ENCODE results near the gene TTC23.
"Not testable (repeated sequence)": the region's sequence is repeated elsewhere in the genome, so short reads cannot be mapped to it uniquely, and the experiment has no call there.

The TTC23 gene

DNA sequence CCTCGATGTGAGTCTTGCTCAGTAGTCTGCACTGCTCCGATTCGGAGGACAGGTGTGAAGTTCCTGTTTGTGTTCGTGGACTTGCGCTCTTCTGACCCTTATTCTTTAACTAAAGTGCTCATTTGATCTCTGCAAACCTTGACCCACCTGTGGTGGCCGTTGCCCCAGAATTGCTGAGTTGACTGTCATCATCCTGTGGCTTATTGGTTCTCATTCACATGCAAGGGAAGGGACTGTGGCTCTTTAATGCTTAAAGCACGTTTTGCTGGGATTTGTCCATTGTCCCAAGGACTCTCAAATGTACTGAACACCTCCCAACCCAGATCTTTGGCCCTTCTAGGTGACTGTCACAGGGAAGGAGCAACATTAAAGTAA lies 131.1 kb downstream of the TTC23 start:
- no peak for DNase-seq

DNA sequence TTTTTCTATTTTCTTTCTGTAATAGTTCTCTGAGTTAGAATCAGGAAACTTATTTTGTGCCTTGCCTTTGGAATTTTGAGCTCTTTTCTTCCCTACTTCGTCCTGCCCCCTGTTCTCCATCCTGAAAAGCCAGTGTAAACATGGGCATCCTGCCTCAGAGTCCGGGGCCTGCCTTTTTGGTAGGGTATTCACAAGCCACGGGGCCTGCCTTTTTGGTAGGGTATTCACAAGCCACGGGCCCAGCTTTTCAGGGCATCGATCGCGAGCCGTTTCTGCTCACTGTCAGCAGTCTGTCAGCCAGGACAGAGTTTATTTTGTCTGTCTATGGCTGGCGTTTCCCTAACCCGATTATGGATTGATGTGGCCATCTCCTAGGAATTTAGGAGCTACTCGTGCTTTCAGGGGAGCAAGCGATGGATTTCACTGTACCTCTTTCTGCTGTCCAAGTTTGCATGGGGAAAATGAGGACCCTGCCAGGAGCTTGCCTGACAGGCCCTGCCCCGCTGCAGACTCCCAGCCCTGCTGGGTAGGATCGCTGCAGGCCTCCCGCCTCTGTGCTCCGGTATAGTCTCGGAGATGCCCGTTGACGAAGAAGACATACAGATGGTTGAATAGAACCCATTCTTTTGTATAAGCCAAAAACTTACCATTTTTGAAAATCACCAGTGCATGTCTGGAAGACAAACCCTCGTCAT lies 131.7 kb downstream of the TTC23 start:
- DNase-seq: no peak

DNA sequence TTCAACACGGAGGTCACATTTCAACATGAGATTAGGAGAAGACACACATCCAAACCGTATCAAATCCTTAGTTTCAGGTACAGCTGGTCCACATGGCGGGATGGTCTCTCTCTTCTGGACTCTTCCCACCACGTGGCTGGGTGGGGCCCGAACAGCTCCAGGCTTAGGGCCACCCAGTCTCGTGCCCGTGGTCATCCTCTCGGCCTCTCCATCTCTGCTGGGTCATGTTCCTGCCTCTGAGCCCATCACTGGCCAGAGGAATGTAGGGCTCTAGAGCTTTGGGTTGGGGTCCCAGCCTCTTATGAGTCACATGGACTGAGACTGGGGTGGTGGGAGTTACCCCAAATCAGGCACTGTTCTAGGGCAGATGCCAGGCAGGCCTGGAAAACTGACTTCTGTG lies 132.3 kb downstream of the TTC23 start:
- DNase-seq: no peak

DNA sequence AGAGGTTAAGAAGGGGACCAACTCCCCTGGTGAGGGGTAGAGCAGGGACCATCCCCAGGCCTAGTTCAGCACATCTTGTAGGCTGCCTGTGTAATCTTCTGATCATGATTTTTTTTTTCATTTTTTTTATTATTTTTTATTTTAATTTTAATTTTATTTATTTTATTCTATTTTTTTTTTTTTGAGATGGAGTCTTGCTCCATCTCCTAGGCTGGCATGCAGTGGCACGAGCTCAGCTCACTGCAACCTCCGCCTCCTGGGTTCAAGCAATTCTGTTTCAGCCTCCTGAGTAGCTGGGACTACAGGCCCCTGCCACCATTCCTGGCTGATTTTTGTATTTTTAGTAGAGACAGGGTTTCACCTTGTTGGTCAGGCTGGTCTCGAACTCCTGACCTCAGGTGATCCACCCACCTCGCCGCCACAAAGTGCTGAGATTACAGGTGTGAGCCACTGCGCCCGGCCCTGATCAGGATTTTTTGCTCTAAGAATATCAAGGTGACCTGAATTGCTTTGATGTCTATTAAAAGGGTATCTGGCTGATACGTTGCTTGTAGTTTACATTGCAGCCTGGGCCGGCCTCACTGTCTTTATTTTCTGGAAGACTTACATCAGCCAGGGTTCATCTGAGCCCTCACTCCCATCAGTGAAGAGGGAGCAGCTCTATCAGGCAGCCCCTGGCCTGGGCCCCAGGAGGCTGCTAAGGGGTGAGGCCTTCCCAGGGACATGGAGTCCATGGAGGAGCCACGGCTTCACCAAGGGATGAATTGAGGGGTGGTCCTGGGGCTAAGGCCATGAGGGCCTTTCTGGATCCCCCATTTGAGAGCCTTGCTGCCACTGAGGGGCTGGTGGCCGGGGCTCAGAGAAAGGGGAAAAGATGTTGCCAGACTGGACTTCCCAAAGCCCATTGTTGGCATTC lies 133.8 kb downstream of the TTC23 start:
- DNase-seq: no peak

DNA sequence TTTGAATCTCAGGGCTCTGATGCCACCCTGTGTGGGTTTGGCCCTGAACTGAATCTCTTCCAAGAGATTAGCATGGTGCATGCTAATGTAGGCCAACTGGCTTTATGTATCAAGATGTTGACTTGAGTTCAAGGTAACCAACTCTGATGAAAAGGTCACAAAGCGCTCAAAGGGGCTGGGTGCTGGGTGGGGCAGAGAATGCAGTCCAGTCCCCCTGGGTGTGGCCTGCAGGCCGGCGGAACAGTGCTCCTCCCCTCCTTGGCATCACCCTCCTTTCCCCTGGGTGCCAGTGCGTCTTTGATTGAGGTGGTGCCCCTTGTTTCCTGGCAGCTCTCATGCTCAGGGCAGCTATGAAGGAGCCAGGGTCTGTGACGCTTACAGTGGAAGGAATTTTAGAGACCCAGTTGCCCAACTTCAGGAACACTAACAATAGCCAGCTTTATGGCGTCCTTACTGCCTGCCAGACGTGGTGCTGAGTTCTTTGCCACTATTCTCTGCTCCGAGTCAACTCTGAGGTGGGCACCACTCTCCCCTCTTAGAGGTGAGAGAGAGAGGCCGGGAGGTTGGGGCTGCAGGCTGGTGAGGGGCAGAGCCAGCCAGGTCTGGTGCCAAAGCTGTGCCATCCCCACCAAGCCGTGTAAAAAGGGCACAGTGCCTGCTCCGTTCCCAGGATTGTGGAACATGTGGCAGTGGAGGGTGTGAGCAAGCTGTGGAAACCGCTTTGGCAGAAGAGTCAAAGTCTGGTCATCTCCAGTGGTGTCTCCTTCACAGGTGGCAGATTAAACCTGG lies 134.7 kb downstream of the TTC23 start:
- DNase-seq: no peak

DNA sequence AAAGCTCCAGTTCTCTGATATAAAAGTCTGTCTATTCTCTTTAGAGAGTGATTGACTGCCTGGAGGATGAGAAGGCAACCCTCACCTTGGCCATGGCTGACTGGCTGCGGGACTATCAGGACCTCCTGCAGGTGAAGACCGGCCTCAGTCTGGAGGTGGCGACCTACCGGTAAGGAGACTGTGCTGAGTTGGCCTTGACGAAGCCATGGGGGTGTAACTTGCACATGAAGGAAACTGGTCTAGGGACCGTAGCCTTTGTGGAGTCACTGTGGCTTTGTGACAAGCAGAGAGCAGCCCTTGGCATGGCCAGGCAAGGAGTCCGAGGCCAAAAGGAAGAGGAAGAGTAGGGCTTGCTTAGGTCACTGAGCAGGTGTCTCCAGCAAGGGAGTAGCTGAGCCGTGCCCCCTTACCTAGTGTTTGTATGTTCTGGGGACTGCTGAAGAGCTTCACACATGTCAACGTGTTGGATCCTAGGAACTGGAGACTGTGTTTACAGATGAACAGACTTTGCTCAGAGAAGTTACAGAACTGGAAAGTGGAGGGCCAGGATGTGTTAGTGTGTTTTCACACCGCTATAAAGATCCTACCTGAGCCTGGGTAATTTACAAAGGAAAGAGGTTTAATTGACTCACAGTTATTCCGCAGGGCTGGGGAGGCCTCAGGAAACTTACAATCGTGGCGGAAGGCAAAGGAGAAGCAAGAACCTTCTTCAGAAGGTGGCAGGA lies 135.7 kb downstream of the TTC23 start:
- no peak for DNase-seq

DNA sequence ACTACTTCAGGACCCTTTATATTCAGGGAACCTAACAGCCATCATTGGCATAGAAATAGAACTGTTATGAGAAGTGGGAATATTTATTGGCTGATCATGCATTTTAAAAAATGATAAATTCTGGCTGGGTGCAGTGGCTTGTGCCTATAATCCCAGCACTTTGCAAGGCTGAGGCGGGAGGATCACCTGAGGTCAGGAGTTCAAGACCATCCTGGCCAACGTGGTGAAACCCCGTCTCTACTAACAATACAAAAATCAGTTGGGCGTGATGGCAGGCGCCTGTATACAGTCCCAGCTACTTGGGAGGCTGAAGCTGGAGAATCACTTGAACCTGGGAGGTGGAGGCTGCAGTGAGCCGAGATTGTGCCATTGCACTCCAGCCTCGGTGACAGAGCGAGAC lies 137.7 kb downstream of the TTC23 start:
- DNase-seq: not testable (repeated sequence)

DNA sequence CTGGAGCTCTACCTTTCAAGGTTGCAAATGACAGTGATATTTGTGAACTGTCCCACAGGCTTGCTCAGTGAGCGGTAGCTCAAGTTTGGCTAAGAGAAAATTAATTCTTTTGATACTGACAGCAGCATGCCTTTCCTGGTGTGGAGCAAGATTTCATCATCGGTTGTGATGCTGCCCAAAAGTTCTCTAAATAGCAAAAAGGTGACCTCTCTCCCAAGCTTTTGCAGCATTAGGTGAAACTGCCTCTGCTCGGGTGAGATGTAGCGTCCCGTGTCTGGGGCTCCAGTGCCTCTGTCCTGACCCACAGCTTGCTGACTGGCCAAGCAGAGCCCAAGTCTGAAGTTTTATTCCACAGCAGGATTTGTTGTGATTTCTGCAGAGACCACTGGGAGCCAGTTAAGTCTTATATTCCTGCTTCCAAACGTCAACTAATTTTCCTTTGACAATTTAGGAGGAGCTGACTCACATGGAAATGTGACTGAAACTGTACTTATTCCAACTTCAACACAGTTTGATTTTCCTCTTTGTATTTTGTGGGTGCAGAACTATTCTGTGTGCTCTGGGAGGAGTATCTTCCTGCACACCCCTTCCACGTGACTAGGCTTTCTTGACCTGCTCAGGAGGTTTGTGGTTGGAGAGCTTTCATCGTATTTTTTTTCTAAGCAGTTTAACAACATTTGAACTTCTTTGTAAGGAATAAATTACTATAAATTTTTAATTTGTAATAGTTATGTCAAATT lies 138.6 kb downstream of the TTC23 start:
- DNase-seq: no peak

DNA sequence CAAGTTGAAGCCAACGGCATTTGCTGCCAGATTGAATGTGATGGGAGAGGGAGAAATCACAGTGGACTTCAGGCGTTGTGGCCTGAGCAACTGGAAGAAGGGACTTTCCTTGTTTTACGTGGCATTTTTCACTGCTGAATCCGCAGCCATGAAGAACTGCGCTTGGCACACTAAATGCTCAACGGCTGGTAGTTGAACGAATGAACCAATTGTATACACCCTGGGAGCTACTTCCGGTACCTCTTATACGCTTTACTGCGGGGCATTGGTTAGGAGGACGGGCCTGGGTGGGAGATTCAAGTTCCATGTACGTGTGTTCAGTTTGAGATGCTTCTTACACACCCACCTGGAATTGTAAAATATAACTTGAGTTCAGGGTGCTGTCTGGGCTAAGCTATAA lies 139.3 kb downstream of the TTC23 start:
- no peak for DNase-seq

DNA sequence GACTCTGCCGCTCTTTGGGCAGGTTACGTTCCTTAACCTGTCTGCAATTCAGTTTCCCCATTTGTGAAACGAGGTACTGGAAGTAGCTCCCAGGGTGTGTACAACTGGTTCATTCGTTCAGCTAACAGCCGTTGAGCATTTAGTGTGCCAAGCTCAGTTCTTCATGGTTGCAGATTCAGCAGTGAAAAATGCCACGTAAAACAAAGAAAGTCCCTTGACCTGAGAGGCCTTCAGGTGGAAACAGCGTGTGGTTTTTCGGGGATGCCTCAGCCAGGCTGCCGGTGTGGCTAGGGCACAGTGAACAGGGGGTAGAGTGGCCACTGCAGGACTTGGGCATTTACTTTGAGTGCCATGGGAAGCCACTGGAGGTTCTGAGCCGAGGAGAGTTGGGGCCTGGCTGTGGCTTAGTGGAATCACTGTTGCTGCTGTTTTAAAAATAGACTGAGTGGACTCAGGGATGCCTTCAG lies 139.8 kb downstream of the TTC23 start:
- DNase-seq: no peak

DNA sequence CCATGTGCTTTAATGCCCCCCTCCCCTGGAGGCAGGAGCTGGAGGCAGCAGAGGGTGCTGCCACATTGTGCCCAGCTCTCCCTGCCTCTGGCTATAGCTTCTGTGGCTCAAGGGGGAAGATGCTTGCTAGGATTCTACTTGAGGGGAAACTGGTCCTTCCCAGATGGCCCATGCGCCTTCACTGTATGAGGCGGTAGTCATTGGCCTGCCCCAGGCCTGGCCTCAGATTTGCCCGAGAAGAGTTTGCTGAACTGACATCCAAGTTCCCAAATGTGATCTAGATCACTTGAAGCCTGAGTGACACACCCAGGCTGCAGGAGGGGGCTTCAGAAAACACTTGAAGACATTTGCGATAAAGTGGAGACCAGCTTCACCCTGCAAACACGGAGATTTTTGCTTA lies 140.4 kb downstream of the TTC23 start:
- DNase-seq: no peak

DNA sequence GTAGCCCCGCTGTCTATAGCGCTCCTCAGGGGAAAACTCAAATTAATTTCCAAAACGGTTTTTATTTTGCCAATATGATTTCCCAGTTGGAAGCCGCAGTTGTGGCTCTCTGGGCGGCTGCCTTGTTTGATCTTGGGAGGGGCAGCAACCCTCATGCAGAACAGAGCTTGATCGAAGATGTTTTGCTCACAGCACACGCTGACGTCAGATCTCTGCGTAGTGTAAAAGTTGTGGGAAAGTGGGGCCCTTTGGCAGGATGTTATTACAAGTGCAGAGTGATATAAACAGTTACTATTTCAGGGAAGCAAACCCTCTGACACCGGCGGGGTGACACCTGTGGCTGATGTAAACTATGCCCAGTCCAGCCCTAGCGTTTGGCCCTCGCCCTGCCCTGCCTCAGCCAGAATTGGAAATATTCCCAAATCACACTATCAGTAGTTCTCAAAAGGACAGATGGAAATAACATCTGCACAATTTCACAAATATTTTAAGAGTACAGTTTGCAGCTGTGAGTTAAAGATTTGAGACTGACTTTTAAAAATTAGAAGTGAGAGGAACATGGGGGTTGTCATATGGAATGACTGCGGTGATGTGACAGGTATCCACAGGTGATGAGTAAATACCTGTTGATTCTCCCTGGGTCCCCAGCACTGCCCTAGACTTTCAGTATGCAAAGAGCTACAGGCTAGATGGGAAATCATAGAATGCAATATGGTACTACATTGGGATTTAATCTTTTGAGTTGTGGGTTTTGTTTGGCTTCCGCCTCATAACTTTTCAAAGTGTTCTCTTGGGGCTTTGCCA lies 142.8 kb downstream of the TTC23 start:
- peak; percentile 15 for DNase-seq

DNA sequence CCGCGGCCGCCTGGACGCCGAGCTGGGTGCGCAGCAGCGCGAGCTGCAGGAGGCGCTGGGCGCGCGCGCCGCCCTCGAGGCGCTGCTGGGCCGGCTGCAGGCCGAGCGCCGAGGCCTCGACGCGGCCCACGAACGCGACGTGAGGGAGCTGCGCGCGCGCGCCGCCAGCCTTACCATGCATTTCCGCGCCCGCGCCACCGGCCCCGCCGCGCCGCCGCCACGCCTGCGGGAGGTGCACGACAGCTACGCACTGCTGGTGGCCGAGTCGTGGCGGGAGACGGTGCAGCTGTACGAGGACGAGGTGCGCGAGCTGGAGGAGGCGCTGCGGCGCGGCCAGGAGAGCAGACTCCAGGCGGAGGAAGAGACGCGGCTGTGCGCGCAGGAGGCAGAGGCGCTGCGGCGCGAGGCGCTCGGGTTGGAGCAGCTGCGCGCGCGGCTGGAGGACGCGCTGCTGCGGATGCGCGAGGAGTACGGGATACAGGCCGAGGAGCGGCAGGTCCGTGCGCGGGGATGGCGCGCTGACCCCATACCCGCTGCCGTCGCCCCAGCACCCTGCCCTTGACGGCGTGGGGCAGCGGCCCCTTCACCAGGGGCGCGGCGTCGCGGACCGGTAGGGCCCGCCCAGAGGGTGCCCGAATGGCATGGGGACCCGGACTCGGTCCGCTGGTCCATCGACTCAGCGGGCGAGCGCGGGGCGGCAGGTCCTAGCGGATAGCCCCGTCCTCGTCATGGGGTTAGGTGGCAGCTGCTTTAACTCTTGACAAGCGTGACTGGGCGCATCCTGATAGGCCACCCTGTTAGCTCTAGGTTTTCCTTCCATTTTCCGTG lies 143.7 kb downstream of the TTC23 start:
- DNase-seq: peak; percentile 56

DNA sequence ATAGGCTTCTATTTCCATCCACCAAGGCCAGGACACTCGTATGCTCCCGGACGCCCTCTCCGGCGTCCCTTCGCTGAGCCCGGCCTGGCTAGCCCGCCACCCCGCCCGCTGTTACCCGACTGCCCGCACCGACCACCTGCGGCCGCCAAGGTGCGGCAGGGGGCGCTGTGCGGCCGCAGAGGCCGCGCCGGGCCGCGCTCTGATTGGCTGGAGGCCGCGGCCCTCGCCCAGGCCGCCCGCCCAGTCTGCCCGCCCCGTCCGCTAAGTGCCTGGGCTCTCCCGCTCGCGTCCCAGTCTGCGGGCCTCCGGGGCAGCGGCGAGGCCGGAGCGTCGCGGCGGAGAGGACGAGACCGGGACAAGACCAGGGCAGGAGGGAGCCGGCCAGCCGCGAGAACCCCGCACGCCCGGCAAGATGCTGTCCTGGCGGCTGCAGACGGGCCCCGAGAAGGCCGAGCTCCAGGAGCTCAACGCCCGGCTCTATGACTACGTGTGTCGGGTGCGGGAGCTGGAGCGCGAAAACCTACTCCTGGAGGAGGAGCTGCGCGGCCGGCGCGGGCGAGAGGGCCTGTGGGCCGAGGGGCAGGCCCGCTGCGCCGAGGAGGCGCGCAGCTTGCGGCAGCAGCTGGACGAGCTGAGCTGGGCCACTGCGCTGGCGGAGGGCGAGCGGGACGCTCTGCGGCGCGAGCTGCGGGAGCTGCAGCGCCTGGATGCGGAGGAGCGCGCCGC lies 144.4 kb downstream of the TTC23 start, which contains the start of gene SYNM:
Gene SYNM (plus strand): TSS at position 293 of the 726 bp plus-strand sequence. CDS start 120 bp downstream, at position 413.
- DNase-seq: peak; percentile 66

DNA sequence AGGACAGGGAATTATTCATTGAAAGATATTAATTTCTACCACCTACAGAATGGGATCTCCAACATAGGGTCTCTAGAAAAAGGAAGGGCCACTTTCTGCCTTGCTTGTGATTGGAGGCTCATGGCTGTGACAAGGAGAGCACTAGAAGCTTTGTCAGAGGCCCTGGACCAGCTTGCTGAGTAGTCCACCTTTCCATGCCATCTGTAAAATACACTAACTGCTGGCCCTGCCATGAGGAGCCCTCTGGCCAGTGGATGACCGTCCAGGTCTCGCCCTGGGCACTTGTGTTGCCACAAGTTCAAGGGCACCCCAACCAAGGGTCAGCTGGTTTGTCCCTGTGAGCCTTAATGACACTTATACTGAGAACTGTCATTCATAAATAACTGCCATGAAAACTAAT lies 146.1 kb downstream of the TTC23 start:
- DNase-seq: no peak

DNA sequence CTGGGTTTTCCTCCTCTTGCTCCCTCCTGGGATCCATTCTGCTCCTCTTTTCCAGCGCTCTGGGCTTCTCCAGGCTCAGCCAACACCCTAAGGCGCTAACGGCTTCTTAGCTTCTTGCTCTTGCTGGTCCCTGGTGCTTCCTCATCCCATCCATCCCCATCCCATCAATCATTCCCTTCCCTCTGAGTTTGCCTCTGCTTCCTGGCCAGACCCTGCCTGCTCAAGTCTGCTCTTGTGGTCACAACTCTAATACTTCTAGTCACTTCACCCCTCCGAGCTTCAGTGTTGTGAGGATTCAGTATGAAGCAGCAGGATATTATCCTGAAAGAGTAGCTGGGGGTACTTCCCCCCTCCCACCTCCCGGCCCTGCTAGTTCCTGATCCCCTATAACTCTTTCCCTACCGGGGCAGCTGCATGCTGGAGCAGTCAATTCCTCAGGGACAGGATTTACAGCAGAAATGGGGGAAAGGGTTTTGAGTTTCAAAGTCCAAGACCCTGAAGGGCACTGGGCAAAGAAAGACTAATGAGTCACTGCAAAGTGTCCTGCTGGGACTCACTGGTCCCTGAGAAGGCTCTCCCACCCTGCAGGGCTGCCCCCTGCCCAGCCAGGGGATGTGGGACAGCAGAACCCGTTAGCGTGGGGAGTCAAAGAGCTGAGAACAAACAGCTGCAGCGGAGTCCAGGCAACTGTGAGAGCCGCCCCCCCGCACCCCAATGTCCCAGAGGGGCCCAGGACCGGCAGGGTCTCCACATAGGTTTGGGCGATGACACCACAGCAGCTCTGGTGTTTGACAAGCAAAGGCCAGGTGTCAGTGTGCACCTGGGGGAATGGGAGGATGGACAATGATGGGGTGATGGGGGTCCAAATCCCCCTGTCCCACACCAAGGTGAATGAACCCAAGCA lies 146.8 kb downstream of the TTC23 start:
- no peak for DNase-seq

DNA sequence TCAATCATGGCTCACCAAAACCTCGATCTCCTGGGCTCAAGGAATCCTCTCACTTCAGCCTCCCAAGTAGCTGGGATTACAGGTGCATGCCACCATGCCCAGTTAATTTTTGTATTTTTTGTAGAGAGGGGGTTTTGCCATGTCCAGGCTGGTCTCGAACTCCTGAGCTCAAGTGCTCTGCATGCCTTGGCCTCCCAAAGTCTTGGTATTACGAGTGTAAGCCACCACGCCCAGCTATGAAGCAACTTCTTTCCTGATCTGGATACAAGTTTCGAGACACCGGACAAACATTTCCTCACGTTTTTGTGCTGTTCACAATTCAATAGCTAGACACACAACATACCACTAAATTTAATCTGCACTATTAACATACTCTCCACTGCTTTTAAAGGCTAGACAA lies 147.9 kb downstream of the TTC23 start:
- no peak for DNase-seq
